Ascending aorta (tissue), 2 donors: ENCODE results near the gene PDE4B. TPM values are rescaled to one million over a fixed set of nuclear protein-coding genes. Genes with fewer than 3 reads are reported as not detected.

ENCODE experiments used
- DNase-seq, 2 donors: peaks; one replicate each; pipeline ENCODE4 v3.0.0-alpha.2; 2019; ENCODE audit warnings: low spot score in 2 of 2
- H3K27ac ChIP-seq, 2 donors: fragments of 200-600 bp; sonication (generic); one replicate each; pipeline ENCODE4 v1.5.1; 2016 to 2017; ENCODE audit warnings: mild to moderate bottlenecking in 1 of 2
- H3K27me3 ChIP-seq: fragments of 200-600 bp; sonication (generic); one replicate; pipeline ENCODE4 v1.5.1; 2017
- H3K36me3 ChIP-seq, 2 donors: fragments of 200-600 bp; sonication (generic); one replicate each; pipeline ENCODE4 v1.5.1; 2016
- H3K4me1 ChIP-seq, 2 donors: fragments of 200-600 bp; sonication (generic); one replicate each; pipeline ENCODE4 v1.5.1; 2016 to 2017; ENCODE audit warnings: mild to moderate bottlenecking in 1 of 2
- H3K4me3 ChIP-seq, 2 donors: fragments of 200-600 bp; sonication (generic); one replicate each; pipeline ENCODE4 v1.5.1; 2016 to 2017; ENCODE audit warnings: mild to moderate bottlenecking in 1 of 2
- H3K9me3 ChIP-seq, 2 donors: fragments of 200-600 bp; sonication (generic); one replicate each; pipeline ENCODE4 v1.5.1; 2016
- intact Hi-C: fragments of 100-400 bp; cut with DNase I; formaldehyde crosslinking; loops from one replicate; pipeline ENCODE4 v1.15.1; 2023
- total RNA-seq: library from RNA; depleted of rRNA; stranded (reverse); fragments of >200 nt; gene quantifications from one replicate; pipeline ENCODE4 v1.1.0, GENCODE V29; 2016
- TF ChIP-seq, protein P1 (sequence below), 3 experiments: fragments of 200-600 bp in 2 of 3; fragments of 450-650 bp in 1 of 3; sonication (generic) in 2 of 3; IDR thresholded peaks; one replicate each; pipeline ENCODE4 v1.5.1; 2016 to 2019; ENCODE audit warnings: antibody characterized with exemption in 3 of 3, mild to moderate bottlenecking in 1 of 3, moderate library complexity in 1 of 3

Gene PDE4B
- total RNA-seq, 1 donor from 2014 or later = 4.5 TPM

DNA sequence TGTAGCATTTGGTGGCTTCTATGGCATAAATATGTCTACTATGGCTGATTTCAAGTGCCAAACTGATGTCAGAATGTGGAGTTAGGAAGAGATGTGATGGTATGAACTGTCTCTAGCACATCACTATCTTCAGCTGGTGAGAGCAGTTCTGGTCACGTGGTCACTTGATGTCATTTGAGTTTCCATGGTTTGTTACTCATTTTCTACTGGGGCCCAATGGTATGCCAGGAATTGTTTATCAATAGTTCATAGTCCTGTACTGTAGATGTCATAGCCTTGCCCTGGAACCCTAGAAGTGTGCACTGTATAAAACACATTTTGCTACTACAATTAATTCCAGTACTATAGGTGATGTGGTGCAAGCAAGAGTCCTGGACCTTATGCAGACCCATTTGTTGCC, 153.7 kb downstream of the PDE4B start:
- no peak overlapping the region for H3K4me3 ChIP-seq
- intact Hi-C loops = no loop called here
- DNase-seq = no peak
- TF ChIP-seq, protein P1, sequence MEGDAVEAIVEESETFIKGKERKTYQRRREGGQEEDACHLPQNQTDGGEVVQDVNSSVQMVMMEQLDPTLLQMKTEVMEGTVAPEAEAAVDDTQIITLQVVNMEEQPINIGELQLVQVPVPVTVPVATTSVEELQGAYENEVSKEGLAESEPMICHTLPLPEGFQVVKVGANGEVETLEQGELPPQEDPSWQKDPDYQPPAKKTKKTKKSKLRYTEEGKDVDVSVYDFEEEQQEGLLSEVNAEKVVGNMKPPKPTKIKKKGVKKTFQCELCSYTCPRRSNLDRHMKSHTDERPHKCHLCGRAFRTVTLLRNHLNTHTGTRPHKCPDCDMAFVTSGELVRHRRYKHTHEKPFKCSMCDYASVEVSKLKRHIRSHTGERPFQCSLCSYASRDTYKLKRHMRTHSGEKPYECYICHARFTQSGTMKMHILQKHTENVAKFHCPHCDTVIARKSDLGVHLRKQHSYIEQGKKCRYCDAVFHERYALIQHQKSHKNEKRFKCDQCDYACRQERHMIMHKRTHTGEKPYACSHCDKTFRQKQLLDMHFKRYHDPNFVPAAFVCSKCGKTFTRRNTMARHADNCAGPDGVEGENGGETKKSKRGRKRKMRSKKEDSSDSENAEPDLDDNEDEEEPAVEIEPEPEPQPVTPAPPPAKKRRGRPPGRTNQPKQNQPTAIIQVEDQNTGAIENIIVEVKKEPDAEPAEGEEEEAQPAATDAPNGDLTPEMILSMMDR (IDR thresholded peaks at IDR 0.05) = no peak
- H3K27me3 ChIP-seq = no peaks in the 10 kb centered on the region
- H3K9me3 ChIP-seq = peaks cover 0 to 4% of the 10 kb centered on the region in 2 donors
- no peak overlapping the region for H3K27ac ChIP-seq
- no peaks in the 10 kb centered on the region for H3K36me3 ChIP-seq
- no peaks in the 10 kb centered on the region for H3K4me1 ChIP-seq

- no peak overlapping the region for H3K4me3 ChIP-seq
- H3K27me3 ChIP-seq = no peaks in the 10 kb centered on the region
- H3K4me1 ChIP-seq = no peaks in the 10 kb centered on the region
- peaks cover 0 to 4% of the 10 kb centered on the region in 2 donors for H3K9me3 ChIP-seq
- DNase-seq = no peak
- TF ChIP-seq, protein P1 (IDR thresholded peaks at IDR 0.05) = no peak
- intact Hi-C loops = no loop called here
- H3K36me3 ChIP-seq = no peaks in the 10 kb centered on the region
- H3K27ac ChIP-seq = no peak overlapping the region
These were observed 154.3 kb downstream of the PDE4B start for GRCh38 chr1:65946960-65947359.

DNA sequence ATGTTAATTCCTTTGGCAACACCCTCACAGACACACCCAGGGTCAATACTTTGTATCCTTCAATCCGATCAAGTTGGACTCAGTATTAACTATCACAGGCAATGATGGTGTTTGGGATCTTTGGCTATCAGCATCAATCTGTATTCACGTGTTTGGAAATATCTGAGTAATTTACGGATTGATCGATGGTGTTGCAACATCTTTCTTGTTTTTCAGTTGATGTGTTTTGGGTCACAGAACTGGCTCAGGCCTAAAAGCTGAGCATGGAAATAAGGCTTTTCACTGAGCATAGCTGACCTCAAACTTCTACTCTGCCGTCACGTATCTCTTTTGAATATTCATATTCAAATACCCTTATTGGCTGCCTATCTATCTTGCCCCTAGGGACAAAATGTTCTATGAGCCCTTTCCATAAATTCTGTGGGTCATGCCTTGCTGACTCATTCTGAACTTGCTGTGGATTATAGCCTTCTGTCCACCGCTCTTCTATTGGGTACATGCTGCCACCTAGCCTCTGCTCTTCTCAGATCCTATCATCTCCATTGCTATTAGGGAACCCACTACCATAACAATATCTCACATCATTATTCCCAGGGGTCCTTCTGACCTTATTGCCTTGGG, 156.0 kb downstream of the PDE4B start:
- DNase-seq = no peak
- intact Hi-C loops = no loop called here
- H3K4me1 ChIP-seq = no peaks in the 10 kb centered on the region
- no peaks in the 10 kb centered on the region for H3K36me3 ChIP-seq
- no peak overlapping the region for H3K4me3 ChIP-seq
- TF ChIP-seq, protein P1 (IDR thresholded peaks at IDR 0.05) = no peak
- H3K27ac ChIP-seq = no peak overlapping the region
- H3K9me3 ChIP-seq = no peaks in the 10 kb centered on the region
- H3K27me3 ChIP-seq = no peaks in the 10 kb centered on the region

- TF ChIP-seq, protein P1 (IDR thresholded peaks at IDR 0.05) = no peak
- no peak overlapping the region for H3K27ac ChIP-seq
- H3K27me3 ChIP-seq = no peaks in the 10 kb centered on the region
- no peak for DNase-seq
- no peak overlapping the region for H3K4me3 ChIP-seq
- H3K4me1 ChIP-seq = no peaks in the 10 kb centered on the region
- no peaks in the 10 kb centered on the region for H3K9me3 ChIP-seq
- intact Hi-C loops = no loop called here
- no peaks in the 10 kb centered on the region for H3K36me3 ChIP-seq
These were observed 156.5 kb downstream of the PDE4B start for GRCh38 chr1:65949230-65949626.

GRCh38 chr1:65949933-65950332, 157.2 kb downstream of the PDE4B start:
- H3K27me3 ChIP-seq = no peaks in the 10 kb centered on the region
- no peak for DNase-seq
- no peak overlapping the region for H3K27ac ChIP-seq
- H3K4me3 ChIP-seq = no peak overlapping the region
- H3K36me3 ChIP-seq = no peaks in the 10 kb centered on the region
- no peaks in the 10 kb centered on the region for H3K9me3 ChIP-seq
- intact Hi-C loops = loop anchor here (10.0 kb wide), 1 partner anchor 785 kb away; no protein-coding TSS in a partner anchor
- TF ChIP-seq, protein P1 (IDR thresholded peaks at IDR 0.05) = no peak
- no peaks in the 10 kb centered on the region for H3K4me1 ChIP-seq
